8988T (cell line): ENCODE results near the gene DICER1.

ENCODE experiments used
- DNase-seq: peaks from one replicate; pipeline ENCODE4 v3.0.0; 2011

DICER1 gene

GRCh38 chr14:95054346-95055280, 102.7 kb downstream of the DICER1 start:
- DNase-seq: no peak

DNA sequence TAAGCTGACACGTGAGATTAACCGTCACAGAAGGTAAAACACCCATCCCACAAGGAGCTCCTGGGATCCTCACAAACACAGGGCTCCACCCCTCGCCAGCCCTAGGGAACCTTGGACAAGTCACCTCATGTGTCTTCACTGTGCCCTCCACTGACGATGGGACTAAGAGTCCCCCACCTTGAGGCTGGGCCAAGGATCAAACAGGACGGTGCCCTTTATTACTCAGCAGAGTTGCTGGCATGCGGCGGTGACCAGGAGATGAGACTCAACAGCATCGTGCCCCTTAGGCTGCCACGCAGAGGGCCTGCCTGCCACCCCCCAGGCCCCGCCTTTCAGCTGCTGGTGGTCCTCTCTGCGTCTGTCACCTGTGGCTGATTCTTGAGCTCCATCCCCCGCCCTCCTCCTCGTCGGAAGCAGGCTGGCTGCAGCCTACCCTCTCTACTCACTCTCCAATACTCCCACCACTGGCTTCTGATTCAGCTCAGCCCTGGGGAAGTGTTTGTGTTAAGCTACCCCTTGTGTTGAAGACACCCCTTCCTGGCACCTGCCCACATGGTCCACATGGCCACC, 105.2 kb downstream of the DICER1 start:
- no peak for DNase-seq

GRCh38 chr14:95049952-95050351, 107.4 kb downstream of the DICER1 start:
- no peak for DNase-seq

GRCh38 chr14:95048771-95049312, 108.5 kb downstream of the DICER1 start:
- no peak for DNase-seq

DNA sequence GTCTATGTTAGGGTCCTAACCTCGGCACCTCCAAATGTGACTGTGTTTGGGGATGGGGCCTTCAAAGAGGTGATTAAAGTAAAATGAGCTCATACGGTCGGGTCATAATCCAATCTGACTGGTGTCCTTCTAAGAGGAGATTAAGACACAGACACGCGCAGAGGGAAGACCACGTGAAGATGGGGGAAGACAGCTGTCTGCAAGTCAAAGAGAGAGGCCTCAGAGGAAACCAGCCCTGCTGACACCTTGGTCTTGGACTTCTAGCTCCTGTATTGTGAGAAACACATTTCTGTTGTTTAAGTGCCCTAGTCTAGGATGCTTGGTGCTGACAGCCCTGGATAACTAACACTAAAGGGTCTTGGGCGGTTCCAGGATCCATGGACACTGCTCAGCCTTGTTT, 109.6 kb downstream of the DICER1 start:
- no peak for DNase-seq

DNA sequence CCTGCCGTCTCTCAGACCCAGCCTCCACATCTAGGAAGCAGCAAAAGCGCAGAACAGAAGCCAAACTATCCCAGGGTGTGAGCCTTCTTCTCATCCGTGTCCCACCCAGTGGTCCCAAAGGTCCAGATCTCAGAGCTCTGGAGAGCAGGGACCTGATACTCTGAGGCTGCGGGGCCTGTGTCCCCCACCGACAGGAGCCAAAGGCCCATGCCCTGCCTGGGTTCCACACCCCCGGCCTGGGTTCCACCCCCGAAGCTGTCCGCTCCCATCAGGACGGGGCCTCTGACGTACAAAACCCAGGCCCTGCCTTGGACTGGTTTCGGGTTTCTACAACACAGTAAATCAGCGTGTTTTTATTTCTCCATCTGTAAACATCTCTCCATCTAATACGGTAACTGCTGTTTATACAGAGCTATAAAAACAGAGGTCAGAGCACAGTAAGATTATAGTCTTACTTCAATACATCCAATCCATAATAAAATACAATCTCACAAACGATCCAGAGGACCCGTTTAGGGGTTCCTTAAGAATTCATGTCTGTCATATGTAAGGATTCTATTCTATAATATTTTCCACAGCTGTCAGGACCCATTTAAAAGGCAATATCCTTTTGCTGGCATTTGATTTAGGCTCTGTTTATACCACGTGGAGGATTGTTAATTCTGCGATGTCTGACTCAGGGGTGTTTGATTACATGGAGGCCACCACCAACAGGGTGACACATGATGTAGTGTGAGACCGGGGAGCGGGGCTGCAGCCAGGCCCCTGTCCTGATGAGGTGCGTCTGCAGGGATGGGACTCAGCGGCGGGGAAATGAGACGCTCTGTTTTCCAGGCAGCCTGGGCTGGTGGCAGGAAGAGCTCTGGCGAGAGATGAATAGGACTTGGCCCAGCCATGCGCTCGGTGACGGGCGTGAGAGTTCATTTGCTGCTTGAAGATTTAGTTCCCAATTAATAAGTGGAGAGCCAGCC, 110.3 kb downstream of the DICER1 start:
- DNase-seq: no peak

- DNase-seq: no peak
These were observed 111.4 kb downstream of the DICER1 start for GRCh38 chr14:95045836-95046430.

DNA sequence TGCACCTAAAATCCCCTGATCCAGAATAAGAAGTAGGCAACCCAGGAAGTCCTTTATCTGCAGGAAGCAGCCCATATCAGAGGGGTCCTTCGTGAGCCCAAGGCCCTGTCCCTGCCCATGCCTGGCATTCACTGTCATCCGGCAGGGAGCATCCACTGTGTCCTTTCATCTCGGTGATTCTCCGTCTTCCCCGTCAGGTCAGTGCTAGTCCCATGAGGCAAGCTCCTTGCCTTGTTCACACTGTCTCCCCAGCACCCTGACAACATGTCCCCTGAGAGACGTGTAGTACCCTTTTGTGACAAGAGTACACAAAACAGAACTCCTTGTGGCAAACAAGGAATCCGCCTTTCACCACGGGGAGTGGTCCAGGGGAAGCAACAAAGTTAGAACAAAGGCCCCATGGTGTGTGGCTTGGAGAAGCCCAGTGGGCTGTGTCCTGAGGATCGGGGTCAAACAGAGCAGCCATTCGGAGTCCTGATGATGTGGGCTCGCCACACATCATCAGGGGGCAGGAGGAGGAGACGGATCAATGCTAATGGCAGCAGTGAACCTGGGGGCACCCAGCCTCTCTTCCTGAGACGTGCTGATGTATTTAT, 112.1 kb downstream of the DICER1 start:
- DNase-seq: no peak

DNA sequence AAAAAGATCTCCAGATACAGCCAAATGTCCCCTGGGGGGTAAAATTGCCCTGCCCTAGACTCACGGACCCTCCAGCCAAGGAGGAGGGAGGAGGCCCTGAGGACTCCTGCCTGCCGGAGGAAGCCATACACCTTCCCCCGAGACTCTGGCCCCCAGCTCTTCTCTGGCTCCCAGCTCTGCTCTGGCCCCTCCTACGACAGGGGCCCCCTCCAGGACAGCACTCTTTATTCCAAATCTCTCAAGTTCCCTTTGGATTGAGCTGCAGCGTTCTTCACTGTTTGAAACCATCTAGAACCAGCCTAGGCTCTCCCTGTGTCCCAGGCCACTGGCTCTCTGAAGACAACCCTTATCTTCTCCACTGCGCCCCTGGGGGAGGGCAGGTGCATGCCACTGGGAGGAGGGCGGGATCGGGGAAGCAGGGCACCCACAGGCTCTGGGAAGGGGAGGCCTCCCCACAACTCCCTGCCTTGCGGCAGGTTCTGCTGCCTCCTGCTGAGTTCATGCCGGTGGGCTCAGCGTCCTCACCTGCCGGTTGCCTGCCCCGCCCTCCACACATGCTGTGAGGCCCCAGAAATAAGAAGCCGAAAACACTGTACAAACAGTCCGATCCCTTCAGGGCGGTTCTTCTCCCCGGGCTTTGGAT, 112.7 kb downstream of the DICER1 start:
- no peak for DNase-seq

- DNase-seq: no peak
These were observed 113.4 kb downstream of the DICER1 start for GRCh38 chr14:95043732-95044462.

DNA sequence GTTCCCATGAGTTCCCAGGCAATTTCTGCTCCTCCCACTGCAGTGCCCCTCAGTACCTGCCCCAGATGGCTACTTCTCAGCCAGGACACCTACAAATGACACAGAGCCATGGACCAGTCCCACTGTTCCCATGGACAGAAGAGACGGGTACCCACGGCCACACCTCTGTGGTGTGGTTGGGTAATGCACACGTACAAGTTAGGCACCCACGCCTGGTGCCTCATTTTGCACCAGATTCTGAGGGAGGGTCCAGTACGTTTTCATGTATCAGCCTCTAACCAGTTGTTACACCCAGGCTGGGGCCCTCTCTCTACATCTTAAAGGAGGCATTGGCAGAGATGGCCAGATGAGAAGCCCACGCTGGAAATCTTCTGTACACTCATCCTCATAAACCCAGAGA, 114.0 kb downstream of the DICER1 start:
- DNase-seq: no peak

DNA sequence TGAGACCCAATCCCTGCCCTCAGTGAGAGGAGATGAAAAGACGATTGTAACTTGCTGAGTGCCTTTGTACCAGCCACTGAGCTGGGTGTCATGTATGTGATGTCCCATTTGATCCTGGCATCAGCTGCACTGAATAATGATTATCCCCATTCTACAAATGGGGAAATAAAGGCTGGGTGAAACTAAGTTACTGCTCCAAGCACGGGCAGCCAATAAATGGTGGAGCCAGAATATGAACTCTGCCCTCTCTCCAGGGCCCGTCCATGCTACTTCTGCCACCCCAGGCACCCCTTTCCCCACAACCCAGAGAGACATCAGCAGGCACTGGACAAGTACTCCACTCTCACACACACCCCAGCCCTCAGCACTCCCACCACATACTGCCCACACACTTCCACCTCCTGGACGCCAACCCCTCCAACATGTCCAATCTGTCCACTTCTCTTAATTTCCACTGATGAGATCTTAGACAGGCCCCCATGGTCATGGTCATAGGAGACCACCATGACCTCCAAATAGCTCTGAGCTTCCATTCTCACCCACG, 115.8 kb downstream of the DICER1 start:
- DNase-seq: no peak

GRCh38 chr14:95040708-95041476, 116.4 kb downstream of the DICER1 start:
- DNase-seq: no peak

DNA sequence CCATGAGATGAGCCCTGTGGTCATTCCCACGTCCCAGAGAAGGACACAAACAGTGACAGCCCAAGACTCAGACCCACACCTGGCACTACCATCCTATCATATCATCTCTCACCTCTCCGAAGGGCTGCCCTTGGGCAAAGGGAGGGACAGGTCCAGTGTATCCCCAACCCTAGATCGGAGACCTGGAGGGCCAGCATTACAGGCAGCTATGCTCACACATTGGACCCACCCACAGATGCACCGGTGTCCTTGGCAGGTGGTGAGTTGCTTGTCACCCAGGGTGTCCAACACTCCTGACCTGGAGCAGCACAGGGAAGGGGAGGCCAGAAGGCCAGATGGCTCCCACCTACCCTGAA, 117.4 kb downstream of the DICER1 start:
- no peak for DNase-seq

DNA sequence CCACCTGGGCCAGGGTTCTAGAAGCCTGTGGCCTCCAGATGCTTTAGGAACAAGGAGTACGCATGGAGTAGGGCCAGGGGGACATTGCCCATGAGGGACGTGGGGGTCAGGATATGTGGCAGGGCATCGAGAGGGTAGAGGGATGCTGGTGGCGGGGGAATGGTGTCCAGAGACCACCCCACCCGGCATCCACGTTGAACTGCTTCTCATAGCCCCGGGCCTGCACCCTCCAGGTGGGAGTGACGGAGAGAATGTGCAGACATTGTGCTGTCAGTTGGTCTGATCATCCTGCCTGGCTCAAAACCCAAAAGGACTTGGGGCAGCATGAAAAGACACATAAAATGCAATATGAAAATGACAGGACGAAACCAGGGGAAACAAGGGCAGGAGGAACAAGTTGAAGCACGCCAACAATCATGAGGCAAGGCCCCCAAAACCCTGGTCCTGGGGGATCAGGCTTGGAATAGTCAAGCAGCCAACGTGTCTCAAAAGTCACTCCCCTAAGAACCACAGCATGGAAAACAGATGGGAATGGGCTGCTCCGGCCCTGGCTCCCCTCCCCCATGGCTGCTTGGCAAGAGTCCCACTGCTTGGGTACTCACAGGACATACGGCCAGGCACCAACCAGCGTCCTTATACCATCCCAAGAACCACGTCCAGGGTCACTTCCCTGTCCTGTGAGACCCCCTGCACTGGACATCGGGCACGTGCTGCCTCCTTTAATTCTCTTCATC, 117.9 kb downstream of the DICER1 start:
- no peak for DNase-seq

DNA sequence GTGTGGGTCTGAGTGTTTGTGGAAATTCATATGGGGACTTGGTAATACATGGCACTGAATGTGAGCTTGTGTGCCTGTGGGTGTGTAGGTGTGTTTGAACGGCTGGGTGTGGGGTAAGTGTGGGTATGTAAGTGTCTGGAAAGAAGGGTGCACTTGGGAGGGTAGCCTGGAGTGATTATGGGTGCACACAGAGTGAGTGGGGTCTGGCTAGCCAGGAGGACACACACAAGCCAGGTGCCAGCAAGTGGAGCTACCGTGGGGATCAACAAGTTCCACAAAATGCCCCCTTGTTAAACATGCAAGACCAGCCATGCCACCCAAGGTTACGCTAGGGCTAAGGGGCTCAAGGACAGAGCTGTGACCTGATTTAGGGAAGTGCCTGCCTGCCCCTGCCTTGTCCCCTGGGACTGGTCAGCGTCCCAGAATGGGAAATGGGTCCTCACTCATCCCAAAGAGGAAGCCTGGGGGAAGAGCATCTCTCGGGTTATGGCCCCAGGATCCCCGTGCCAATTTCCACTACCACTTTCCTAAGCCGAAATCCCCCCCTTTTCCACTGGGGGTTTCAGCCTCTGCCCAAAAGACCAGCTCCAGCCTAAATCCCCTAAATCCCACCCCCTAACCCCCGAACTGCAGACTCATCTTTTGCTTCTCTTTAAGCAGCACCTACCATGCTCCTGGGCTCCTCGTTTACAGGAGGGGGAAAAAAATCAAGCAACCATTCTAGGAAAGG, 118.6 kb downstream of the DICER1 start:
- DNase-seq: no peak

GRCh38 chr14:95037273-95037672, 120.1 kb downstream of the DICER1 start:
- DNase-seq: no peak
